HCT116 (cell line): ENCODE results near the gene AUTS2.

Source experiments
- CEBPB ChIP-seq: IDR thresholded peaks from 2 replicates; pipeline ENCODE4 v1.6.1; 2012; ENCODE audit warnings: low read depth
- POLR2AphosphoS5 ChIP-seq: IDR thresholded peaks from 2 replicates; pipeline ENCODE4 v1.6.1; 2011; ENCODE audit warnings: mild to moderate bottlenecking, low read depth, low read length, moderate library complexity
- SIN3A ChIP-seq: IDR thresholded peaks from 2 replicates; pipeline ENCODE4 v1.6.1; 2012; ENCODE audit warnings: low read depth
- TF ChIP-seq, protein P1 (sequence below): IDR thresholded peaks from 2 replicates; pipeline ENCODE4 v1.6.1; 2012
- TF ChIP-seq, protein P2 (sequence below), 3 experiments: fragments of 200-600 bp in 1 of 3; sonication (generic) in 1 of 3; IDR thresholded peaks in 2 of 3; conservative IDR thresholded peaks in 1 of 3; 2 replicates each; pipeline ENCODE4 v1.5.1; 2012 to 2017; ENCODE audit warnings: low read depth in 2 of 3, low read length in 2 of 3, antibody characterized with exemption in 1 of 3, borderline replicate concordance in 1 of 3, control low read depth in 1 of 3, mild to moderate bottlenecking in 1 of 3, mixed read lengths in 1 of 3, mixed run types in 1 of 3, moderate library complexity in 1 of 3; ENCODE audit not compliant: insufficient read depth in 1 of 3

DNA sequence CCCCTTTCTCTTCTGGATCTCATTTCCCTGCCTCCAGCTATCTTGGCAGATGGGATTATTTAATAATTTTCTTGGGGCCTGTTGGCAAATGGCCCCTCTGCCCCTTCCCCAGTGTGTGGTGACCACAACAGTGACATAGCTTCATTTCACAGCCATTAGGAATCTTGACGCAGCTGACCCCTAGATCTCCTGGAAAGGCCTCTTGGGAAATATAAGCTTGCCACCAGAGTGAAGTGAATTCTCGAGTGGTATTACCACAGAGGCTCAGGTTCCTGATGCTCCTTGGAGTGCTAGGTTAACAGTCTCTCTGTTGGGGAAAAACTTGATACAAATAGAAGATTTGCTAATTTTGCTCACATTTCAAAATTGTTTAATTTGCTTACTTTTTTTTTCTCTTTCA, 57.8 kb downstream of the AUTS2 start:
- TF ChIP-seq POLR2AphosphoS5 (no peak), SIN3A (no peak), CEBPB (no peak)
- TF ChIP-seq, protein P1, sequence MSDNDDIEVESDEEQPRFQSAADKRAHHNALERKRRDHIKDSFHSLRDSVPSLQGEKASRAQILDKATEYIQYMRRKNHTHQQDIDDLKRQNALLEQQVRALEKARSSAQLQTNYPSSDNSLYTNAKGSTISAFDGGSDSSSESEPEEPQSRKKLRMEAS, result no peak
- TF ChIP-seq, protein P2, sequence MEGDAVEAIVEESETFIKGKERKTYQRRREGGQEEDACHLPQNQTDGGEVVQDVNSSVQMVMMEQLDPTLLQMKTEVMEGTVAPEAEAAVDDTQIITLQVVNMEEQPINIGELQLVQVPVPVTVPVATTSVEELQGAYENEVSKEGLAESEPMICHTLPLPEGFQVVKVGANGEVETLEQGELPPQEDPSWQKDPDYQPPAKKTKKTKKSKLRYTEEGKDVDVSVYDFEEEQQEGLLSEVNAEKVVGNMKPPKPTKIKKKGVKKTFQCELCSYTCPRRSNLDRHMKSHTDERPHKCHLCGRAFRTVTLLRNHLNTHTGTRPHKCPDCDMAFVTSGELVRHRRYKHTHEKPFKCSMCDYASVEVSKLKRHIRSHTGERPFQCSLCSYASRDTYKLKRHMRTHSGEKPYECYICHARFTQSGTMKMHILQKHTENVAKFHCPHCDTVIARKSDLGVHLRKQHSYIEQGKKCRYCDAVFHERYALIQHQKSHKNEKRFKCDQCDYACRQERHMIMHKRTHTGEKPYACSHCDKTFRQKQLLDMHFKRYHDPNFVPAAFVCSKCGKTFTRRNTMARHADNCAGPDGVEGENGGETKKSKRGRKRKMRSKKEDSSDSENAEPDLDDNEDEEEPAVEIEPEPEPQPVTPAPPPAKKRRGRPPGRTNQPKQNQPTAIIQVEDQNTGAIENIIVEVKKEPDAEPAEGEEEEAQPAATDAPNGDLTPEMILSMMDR (IDR thresholded peaks at IDR 0.05 in 2 of 3, conservative IDR thresholded peaks at IDR 0.05 in 1 of 3; ENCODE audit: borderline replicate concordance in 1 of 3, insufficient read depth in 1 of 3, low read depth in 2 of 3, low read length in 2 of 3), result no peak
